Kidney (tissue), 14 donors: ENCODE data around the gene ANKS1B. TPM values are rescaled to one million over a fixed set of nuclear protein-coding genes. Genes with fewer than 3 reads are reported as not detected.

ENCODE experiments used
- DNase-seq, 5 donors: peaks; one replicate each; pipeline ENCODE4 v3.0.0-alpha.2; 2013 to 2020
- FAIRE-seq: peaks from 2 replicates; lab custom pipeline; 2012; peaks lifted over from hg19 to GRCh38; lab: Jason Lieb, UNC
- H3K27ac ChIP-seq, 2 donors: one replicate each; pipeline ENCODE4 v1.7.0; 2013; ENCODE audit warnings: low read depth in 2 of 2, low read length in 2 of 2, inconsistent platforms in 1 of 2
- H3K27me3 ChIP-seq: one replicate; pipeline ENCODE4 v1.7.1; 2013; ENCODE audit warnings: low read length, inconsistent platforms; ENCODE audit not compliant: control insufficient read depth, insufficient read depth
- H3K36me3 ChIP-seq, 3 donors: one replicate each; pipeline versions ENCODE4 v1.7.0 to v1.7.1; 2013; ENCODE audit warnings: low read length in 3 of 3, control low read depth in 1 of 3, inconsistent platforms in 1 of 3; ENCODE audit not compliant: insufficient read depth in 3 of 3, control insufficient read depth in 2 of 3
- H3K4me1 ChIP-seq, 3 donors: one replicate each; pipeline versions ENCODE4 v1.7.0 to v1.7.1; 2013; ENCODE audit warnings: low read length in 3 of 3, inconsistent platforms in 1 of 3, low read depth in 1 of 3; ENCODE audit not compliant: control insufficient read depth in 2 of 3, insufficient read depth in 2 of 3
- H3K4me3 ChIP-seq, 3 donors: one replicate each; pipeline versions ENCODE4 v1.7.0 to v1.8.1; 2013; ENCODE audit warnings: low read length in 3 of 3, control low read depth in 1 of 3, inconsistent platforms in 1 of 3
- H3K9ac ChIP-seq, 3 donors: one replicate each; pipeline versions ENCODE4 v1.7.0 to v1.7.1; 2013; ENCODE audit warnings: low read length in 3 of 3, control low read depth in 1 of 3, inconsistent platforms in 1 of 3
- H3K9me3 ChIP-seq, 3 donors: one replicate each; pipeline versions ENCODE4 v1.7.0 to v1.7.1; 2013; ENCODE audit warnings: low read length in 3 of 3, control low read depth in 1 of 3, inconsistent platforms in 1 of 3; ENCODE audit not compliant: control insufficient read depth in 2 of 3, insufficient read depth in 1 of 3
- CTCF ChIP-seq: IDR thresholded peaks from 3 replicates; pipeline ENCODE4 v1.5.1; 2012; ENCODE audit warnings: mild to moderate bottlenecking, moderate library complexity, borderline replicate concordance; ENCODE audit not compliant: insufficient read depth; ENCODE audit errors: extremely low read depth
- intact Hi-C: fragments of 100-400 bp; cut with DNase I; formaldehyde crosslinking; loops from one replicate; pipeline ENCODE4 v1.11.1; 2022
- polyA plus RNA-seq: library from polyadenylated mRNA; stranded (reverse); fragments of 350-450 nt; fragmentation: Illumina TruSeq; extraction: RNeasy Lipid Tissue Mini Kit (QIAGEN cat#74804); gene quantifications from one replicate; pipeline ENCODE4 v1.2.3, GENCODE V29; 2014; ENCODE audit warnings: low read depth, low replicate concordance; ENCODE audit not compliant: insufficient read depth
- total RNA-seq: library from RNA; stranded (reverse); fragmentation: NEBNext Ultra II Directional; extraction: Animal tissue kit (Norgen Biotek cat#: 25700); gene quantifications from one replicate; pipeline ENCODE4 v1.2.1, GENCODE V29; 2021
- donor health status: control.
- donor health status: control.
- donor health status: control.
- donor health status: control.
- donor health status: control.
- donor health status: DM: yes; HTN: yes; CAD: no.
- donor health status: Normal renal cell carcinoma (clear cell type).

Gene ANKS1B
- total and polyA plus RNA-seq, 2 donors from 2014 or later = 1.7 to 5.8 TPM

- FAIRE-seq (no peak), DNase-seq (peak in 1 of 5 donors; percentile 55)
- intact Hi-C loops = no loop called here
- no peaks in the 10 kb centered on the region for H3K27me3 ChIP-seq
- H3K27ac ChIP-seq = no peak overlapping the region
- TF ChIP-seq CTCF = no peak
- H3K9ac ChIP-seq = no peak overlapping the region
- no peak overlapping the region for H3K4me3 ChIP-seq
- no peaks in the 10 kb centered on the region for H3K4me1 ChIP-seq
- peaks cover 0 to 16% (median 0%) of the 10 kb centered on the region in 3 donors for H3K9me3 ChIP-seq
- H3K36me3 ChIP-seq = no peaks in the 10 kb centered on the region
Observed at GRCh38 chr12:99455350-99456035, 529.2 kb downstream of the ANKS1B start.

- no peak for DNase-seq
- H3K27me3 ChIP-seq = no peaks in the 10 kb centered on the region
- TF ChIP-seq CTCF = no peak
- no peaks in the 10 kb centered on the region for H3K4me1 ChIP-seq
- no peak overlapping the region for H3K27ac ChIP-seq
- H3K9me3 ChIP-seq = peaks cover 0 to 13% (median 0%) of the 10 kb centered on the region in 3 donors
- H3K9ac ChIP-seq = no peak overlapping the region
- no peak for FAIRE-seq
- no peaks in the 10 kb centered on the region for H3K36me3 ChIP-seq
- no peak overlapping the region for H3K4me3 ChIP-seq
- intact Hi-C loops = no loop called here
Observed at GRCh38 chr12:99454539-99455172, 530.1 kb downstream of the ANKS1B start.

- DNase-seq (no peak), FAIRE-seq (no peak)
- no peak overlapping the region for H3K9ac ChIP-seq
- no peak overlapping the region for H3K27ac ChIP-seq
- intact Hi-C loops = no loop called here
- H3K27me3 ChIP-seq = no peaks in the 10 kb centered on the region
- peak overlapping the region in 1 of 3 donors; percentile 15 for H3K4me3 ChIP-seq
- H3K36me3 ChIP-seq = no peaks in the 10 kb centered on the region
- peaks cover 0 to 9% (median 0%) of the 10 kb centered on the region in 3 donors for H3K9me3 ChIP-seq
- H3K4me1 ChIP-seq = no peaks in the 10 kb centered on the region
- TF ChIP-seq CTCF = no peak
Observed at GRCh38 chr12:99453836-99454538, 530.7 kb downstream of the ANKS1B start.
